Inflammatory macrophage (primary cell): ENCODE measurements around the gene CLRN2.
"Not testable (repeated sequence)": the region's sequence is repeated elsewhere in the genome, so short reads cannot be mapped to it uniquely, and the experiment has no call there.

ENCODE experiments used
- DNase-seq, 2 donors: peaks; one replicate each; pipeline ENCODE4 v3.0.0-alpha.2; 2020 to 2022

Gene CLRN2

DNA sequence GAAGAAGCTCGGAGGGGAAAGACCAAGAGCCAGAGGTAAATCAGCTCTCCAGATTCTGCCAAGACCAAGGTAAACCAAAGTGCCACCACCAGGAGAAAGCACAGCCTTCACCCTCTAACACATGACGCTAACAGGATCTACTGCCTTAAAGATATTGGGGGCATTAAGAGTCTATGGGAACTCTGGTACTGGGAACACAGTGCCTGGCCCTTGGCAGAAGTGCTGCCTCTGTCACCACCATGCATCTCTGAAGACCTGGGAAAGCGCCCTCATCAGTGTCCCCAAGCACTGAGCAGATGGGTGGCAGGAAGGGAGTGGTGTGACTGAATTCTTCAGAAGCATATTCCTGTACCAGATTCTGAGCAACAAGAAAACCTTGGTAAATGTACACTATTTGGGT lies 4.4 kb upstream of the CLRN2 start:
- no peak for DNase-seq

DNA sequence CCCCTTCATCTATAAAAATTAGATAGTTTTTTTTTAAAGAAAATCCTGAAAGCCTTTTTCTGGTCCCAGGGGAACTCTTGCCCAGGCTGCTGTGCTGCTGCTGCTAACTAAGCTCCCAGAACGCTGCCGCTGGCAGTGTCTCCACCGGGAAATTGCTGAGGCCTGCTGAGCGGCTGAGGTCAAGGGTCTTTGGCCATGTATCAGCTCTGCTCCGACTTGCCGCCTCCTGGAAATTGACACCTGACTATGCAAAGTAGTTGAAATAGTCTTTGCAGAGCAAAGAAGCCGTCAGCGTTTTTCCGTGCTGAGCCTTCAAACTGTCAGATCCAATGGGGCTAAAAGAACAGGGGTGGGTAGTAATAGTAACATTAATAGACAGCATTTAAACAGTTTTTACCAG lies 3.9 kb upstream of the CLRN2 start:
- no peak for DNase-seq

DNA sequence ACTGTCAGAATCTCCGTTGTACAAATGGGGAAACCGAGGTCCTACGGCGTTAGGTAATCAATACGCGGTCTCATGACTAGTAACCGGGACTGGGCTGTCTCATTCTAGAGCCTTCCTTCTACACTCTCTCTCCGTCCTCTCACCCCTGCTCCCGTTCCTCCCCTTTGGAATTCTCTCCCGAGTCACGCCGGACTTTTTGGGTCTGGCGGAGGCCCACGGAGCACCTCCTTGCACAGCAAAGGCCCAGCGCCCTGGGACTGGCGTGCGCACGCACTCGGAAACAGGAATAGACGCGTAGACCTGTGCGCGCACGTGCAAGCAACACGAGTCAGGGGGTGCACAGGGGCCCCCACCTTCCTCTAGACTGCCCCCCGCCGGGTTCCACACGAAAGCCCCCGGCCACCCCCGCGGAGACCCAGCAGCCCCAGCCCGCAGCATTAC lies 3.4 kb upstream of the CLRN2 start:
- DNase-seq, result peak; percentile 28 to 48

DNA sequence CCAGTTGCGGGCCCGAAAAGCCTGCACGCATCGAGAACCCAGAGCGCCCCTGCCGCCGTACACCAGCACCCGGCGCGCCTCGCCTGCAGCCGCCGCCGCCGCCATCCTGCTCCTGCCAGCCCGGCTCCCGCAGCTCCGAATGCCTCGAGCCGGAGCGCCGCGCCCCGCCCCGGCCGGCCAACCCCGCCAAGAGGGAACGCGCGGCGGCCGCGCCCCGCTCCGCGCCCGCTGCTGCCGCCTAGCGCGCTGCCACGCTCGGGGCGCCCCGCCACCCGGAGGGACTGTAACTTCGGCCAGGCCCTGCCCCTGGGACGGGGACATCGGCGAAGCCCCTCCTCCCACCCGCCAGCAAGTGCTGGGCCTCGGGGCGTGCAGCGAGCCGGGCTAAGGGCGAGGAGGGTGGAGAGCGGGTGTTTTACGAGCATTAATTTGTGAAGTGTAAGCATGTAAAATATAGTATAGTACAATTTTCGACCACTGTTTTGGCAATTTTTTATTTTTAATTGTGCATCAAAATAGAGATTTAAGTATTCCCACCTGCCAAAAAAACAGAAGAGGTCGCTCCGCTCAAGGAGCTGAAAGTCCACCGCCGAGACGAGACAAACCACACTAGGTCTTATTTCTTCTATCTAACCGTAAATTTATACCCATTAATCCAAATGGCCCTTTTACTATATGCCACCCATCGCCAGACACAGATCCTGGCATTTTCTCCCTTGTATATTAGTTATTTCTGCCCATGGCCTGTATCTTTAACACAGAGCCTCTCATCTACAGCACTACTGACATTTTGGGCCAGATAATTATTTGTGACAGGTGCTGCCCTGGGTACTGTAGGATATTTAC lies 2.8 kb upstream of the CLRN2 start, which contains the start of gene QDPR:
Gene QDPR, minus strand, starts transcription at position 141 of the 846 bp plus-strand sequence. Its CDS starts 36 bp downstream, at position 105.
- peak; percentile 76 to 88 for DNase-seq

DNA sequence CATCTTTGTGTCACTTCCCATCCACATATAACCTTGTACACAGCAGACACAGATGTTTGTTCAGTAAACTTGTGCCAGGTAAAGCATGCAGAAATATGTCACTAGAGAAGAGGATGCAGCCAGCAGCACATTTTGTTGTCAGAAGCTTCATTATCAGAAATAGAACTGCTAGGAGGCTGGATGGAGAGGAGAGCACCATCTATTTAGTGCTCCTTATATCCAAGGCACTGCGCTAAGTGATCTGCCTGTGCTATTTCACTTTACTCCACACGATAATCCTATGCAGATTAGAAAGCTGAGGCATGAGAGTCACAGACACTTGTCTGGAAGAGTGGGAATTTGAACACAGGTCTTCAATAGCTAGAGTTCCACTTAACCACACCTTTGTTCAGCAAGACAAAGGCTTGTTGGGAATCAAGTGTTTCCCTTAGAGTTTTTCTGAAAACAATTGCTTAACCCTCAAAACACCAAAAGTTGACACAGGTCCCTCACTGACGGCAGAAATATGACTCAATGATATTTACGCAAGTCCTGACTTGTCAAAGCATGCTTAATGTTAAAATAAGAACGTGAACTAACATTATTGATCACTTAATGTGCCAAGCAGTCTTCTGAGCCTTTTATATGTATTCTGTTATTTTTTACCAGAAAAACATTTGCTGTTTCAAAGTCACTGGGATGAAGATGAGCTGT lies 1.8 kb upstream of the CLRN2 start:
- no peak for DNase-seq

DNA sequence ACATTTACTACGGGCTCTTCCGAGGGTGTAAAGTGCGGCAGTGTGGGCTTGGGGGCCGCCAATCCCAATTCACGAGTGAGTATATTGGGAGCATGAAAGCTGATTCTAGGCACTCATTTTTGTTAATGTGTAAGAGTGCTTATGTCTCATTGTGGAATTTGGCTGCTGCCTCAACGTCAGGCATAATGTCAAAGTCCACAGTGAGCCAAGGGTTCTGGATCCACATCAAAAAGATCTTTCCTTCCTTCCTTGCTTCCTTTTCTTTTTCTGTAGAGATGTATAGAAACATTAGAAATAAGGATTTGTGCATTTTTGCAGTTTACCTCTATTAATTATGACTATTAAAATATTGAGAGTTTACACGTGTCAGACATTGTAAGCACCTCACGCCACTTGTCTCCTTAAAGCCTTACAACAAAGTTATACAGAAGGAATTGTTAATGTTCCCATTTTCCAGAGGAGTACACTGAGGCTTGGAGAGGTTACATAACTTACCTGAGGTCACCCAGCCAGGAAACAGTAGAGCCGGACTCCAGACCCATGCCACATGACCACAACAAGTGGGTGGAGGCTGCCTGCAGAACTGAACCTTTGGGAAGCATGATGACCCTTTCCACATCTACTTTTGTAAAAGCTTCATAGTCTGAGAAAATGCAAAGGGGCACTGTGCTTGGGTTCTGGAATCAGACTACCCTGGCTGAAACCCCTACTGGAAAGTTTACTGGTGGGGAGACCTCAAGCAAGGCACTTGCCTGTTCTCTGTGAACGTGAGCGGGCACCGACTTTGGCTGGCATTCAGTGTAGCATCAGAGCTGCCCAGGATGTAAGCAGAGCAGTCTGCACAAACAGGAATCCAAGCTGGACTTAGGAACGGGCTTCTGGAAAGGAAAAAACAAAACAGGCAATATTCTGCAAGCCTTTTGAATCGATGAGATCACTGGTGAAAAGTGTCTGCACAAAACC lies 761 bp downstream of the CLRN2 start:
- DNase-seq, result peak in 1 of 2 donors; percentile 13

DNA sequence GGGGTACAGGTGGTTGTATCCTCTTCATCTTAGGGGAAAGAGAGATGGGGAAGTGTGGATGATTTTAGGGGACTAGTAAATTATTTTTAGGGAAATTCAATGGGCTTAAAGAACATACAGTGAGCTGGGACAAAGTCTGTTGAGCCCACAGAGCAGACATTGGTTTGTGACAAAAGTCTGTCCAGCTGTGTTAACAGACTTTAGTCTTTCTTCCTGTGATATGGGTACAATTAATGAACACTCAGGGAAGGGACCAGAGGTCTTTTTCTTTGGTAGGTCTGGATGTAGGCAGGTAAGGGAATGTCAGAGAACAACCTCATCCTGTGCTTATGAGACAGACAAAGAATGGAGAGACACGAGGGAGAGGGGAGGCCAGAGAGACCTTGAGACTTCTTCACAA lies 2.0 kb downstream of the CLRN2 start:
- no peak for DNase-seq

DNA sequence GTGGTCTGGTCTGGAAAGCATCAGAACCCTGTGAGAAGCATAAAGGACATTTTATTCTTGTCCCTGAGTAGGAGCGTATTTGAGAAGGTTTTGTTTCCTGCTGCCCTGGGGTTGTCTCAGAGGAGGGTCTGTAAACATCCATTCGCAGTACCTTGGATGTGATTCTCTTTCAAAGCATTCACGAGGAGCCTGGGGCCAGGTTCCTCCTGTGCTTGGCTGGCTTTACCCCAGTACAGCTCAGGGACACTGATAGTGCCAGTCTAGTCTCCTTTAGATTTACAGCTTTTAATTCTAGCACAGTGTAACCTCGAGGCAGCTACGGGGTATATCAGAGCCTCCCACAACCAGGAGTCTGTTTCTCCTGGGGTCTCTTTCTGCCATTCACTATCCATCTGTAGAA lies 2.7 kb downstream of the CLRN2 start:
- DNase-seq, result no peak

DNA sequence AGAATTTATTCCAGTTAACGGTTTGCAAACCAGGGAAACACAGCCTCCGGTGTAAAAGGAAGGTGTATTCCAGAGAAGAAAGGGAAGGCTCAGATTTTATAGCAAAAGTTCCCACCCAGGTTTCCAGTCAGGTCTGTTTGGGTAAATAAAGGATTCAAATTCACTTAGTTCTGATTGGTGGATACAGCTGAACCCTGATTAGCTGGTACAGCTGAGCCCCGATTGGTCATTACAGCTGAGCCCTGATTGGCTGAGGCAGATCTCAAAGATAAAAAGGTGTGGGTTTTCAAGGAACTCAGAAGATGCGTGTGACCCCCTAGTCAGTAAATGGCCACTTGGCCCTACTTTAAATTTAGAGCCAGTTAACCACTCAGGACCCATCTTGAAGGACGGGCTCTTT lies 6.6 kb downstream of the CLRN2 start:
- no peak for DNase-seq

DNA sequence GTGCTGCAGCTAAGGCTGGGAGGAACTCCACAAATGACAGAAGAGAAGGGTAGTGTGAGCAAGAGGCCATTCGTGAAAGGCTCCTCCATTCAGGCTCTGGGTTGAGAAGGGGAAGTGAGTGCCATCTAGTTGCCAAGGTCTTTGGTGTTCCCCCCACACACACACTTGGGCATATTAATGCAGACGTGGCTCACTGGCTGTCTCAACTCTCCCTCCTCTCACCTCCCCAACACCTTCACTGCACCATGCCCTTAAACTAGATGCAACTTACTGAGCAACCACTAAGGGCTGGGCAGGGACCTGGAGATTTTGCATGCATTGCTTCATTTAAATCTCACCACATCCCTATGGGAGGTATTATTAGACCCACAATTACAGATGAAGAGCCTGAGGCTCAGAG lies 8.7 kb downstream of the CLRN2 start:
- DNase-seq, result no peak

DNA sequence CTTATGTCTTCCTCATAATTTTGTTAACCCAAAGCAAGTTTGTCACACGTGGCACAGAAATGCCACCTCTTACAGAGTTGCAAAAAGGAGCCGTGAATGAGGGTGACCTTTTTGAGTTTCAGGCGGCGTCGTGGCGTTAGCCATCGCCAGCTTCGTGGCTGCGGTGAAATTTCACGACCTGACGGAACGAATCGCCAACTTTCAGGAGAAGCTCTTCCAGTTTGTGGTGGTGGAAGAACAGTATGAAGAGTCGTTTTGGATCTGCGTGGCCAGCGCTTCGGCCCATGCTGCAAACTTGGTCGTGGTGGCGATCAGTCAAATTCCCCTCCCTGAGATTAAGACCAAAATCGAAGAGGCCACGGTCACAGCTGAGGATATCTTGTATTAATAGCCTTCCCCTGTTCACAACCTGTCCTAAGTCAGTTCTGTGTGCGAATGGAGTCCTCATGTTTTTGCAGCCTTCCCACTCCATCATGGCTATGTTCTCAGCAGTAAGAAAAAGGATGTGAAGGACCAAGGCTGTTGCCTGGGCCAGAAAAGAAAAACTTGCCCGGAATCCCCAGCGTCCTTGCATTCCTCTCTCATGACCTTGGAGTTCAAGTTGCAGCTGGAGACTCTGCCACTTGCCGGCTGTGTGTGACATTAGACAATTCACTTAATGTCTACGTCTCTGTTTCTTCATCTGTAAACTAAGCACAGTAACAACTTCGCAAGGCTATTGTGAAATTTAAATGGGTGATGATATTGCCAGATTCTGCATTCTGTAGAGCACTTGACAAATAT lies 11.9 kb downstream of the CLRN2 start:
- DNase-seq, result no peak

DNA sequence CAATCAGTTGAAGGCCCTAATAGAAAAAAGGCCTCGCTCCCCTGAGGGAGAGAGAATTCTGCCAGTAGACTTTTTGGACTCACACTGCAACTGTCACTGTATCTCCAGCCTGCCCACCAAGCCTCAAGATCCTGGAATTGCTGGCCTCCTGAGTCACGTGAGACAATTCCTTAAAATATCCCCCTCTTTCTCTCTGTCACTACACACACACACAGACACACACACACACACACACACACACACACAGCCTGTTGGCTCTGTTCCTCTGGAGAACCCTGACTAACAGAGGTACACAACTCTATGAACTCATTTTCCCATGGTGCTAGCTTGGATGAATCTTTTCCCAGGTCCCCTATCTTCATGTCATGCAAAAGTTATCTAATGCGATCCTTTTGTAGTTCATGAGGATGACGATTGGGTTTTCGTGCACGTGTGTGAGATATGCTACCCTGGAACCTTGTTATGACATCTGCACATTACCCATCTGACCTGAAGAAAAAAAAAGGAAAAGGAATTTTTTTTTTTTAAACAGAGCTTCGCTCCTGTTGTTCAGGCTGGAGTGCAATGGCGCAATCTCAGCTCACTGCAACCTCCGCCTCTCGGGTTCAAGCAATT lies 13.7 kb downstream of the CLRN2 start:
- no peak for DNase-seq

DNA sequence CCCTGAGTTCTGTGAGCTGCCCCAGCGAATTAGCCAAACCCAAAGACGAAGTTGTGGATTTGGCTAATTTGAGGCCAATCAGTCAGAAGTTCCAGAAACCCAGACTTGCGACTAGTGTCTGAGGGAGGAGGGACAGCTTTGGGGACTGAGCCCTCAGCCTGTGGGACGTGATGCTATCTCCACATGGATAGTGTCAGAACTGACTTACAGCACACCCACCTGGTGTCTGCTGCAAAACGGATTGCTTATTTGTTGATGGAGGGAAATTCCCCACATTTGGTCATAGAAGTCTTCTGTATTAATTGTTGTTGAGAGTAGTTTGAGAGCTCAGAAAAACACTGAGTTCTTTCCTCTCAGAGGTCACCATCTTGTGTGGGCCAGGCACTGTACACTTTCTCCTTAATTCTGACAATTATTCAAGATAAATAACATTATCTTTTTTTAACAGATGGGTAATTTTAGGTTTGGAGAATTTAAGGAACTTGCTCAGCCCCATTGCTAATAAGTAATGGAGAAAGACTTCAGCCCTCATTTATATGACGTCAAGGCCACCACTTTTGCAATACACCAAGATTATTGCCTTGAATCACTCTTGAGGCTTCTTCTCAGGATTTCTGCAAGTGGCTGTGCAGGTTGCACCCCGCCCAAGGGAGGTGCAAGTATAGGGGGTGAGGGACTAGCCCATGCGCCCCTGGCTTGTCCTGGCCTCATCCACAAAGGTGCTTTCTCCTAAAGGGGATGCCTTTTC lies 16.7 kb downstream of the CLRN2 start:
- peak; percentile 64 to 85 for DNase-seq

DNA sequence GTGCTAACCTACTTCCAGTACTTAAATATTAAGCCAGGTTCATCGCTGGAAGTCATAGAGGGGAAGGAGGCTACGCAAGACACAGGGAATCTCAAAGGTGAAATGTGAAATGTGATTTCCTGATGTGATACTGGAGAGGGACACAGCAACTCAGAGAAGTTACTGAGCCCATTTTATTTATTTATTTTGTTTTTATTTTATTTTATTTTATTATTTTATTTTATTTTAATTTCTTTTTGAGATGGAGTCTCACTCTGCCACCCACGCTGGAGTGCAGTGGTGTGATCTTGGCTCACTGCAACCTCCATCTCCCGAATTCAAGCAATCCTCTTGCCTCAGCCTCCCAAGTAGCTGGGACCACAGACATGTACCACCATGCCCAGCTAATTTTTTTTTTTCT lies 19.7 kb downstream of the CLRN2 start:
- no peak for DNase-seq

DNA sequence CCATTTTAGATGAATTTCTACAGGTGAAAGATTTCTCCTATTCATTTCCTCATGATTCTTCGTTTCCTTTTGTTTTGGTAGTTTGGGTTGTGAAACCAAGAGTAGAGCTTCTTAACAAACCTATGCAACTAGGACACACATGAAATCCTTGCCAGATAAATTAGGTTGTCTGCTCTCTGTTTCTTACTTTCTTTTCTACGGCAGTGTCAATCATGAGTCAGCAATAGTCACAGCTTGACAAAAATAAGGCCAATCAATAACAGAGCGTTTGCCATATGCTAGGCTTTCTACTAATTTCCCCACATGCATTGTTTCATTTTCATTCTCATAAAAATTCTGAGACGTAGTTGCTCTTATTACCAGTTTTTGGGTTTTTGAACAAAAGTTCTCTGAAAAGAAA lies 20.3 kb downstream of the CLRN2 start:
- DNase-seq, result no peak

DNA sequence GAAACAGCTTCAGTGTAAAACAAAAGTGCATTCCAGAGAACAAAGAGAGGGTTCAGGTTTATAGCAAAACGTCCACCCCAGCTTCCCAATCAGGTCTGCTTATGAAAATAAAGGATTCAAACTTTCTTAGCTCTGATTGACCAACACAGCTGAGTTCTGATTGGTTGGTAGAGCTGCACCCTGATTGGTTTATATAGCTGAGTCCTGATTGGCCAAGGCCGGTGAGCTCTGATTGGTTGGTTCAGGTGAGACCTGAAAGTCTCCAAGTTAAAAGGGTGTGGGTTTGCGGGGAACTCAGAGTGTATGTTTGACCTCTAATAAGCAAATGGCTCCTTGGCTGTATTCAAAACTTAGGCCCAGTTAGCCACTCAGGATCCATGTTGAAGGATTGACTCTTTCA lies 20.9 kb downstream of the CLRN2 start:
- DNase-seq, result no peak

DNA sequence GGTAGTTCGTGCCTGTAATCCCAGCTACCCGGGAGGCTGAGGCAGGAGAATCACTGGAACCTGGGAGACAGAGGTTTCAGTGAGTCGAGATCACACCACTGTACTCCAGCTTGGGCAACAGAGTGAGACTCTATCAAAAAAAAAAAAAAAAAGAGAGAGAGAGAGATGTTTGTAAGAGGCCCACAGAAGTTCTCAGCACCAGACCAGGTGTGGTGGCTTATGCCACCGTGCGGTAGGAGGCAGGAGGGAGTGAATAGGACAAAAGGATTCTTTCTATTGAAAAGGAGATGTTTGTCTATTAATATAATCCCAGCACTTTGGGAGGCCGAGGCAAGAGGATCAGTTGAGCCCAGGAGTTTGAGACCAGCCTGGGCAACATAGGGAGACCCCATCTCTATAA lies 22.1 kb downstream of the CLRN2 start:
- not testable (repeated sequence) for DNase-seq

DNA sequence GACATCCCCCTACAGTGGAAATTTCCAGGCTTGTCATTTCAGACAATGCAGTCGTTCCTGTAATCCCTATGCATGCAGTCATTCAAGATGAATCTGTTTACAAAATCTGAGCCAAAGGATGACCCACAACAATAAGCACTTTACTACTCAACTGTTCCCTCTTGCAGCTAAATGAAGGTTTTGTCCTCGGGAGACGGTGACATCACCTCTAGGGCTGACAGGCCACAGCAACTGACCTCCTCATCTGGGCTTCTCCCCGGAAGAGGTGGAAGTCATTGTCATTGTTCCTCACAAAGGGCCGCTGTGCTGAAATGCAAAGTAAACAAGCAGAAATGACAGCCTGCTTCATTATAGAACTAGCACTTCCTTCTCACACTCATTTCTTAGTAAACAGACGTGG lies 29.2 kb downstream of the CLRN2 start:
- peak; percentile 70 to 80 for DNase-seq

DNA sequence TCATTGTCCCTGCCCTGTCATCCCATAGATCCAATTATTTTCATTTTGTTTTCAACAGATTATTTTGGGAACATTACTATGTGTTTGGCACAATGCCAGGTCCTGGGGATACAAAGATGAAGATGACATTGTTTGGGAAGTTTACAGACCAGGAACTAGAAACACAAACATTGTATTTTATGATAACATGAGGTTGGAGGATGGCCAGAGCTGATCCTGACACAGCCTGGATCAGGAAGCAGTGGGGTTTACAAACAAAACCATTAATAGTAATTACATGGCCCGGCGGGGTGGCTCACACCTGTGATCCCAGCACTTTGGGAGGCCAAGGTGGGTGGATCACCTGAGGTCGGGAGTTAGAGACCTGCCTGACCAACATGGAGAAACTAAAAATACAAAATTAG lies 29.9 kb downstream of the CLRN2 start:
- no peak for DNase-seq

DNA sequence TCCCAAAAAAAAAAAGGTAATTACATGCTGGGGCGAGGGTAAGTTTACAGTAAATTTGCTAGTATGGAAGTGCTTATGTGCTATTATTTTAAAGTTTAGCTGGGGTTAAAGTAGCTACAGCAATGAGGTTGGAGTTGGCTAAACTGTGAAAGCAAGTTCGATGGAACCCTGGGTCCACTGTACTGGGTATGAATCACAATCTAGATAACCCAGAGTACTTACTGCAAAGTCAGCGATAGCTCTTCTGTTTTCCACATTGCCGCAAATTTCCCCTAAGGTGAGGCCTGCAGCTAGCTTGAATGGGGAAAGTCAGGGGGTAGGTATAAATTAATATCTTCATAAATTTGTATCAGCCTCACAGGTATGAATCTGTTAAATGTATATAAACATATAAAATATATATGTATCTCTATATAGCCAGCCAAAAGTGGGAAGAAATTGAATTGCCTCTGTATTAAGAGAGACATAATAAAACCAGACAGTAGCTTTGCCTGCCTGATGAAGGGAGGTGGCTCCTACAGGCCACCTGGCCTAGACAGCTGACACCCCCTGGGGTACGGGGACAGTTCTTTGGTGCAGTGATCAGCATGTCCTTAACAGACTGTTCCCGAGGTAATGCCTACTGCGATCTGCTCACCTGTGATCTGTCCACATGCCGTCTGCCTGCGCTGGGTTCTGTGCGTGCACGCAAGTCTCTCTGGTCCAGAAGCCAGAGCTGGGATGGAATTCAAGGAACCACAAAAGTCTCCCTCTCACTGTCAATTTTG lies 30.6 kb downstream of the CLRN2 start:
- DNase-seq, result no peak
